D721Med (cell line): ENCODE results near the gene FBN1.

ENCODE experiments used
- DNase-seq: peaks from one replicate; pipeline ENCODE4 v3.0.0; 2011; ENCODE audit warnings: low spot score; ENCODE audit not compliant: insufficient read length
- FAIRE-seq: peaks from 2 replicates; lab custom pipeline; 2011; peaks lifted over from hg19 to GRCh38; lab: Jason Lieb, UNC
- CTCF ChIP-seq: IDR thresholded peaks from 2 replicates; pipeline ENCODE4 v1.5.1; 2012; ENCODE audit warnings: mild to moderate bottlenecking, control low read depth; ENCODE audit not compliant: insufficient read depth; ENCODE audit errors: missing control alignments

Gene FBN1

DNA sequence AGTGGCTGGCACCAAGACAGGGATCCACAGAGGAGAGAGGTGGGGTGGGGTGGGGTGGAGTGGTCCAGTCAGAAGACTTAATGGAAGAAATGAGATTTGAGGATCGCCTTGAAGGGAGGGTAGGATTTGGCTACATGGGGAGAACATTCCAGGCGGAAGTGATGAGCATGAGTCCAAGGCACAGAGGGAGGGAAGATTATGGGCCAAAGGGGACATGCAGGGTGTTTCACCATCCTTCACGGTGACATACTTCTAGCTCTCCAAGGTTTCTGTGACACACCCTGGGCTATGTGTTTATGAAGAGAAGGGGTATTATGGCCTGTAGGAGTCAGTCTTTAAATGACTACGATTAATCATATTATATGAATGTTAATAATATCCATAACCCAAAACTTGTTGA, 7.7 kb upstream of the FBN1 start:
- TF ChIP-seq CTCF, result no peak
- DNase-seq (no peak), FAIRE-seq (no peak)

DNA sequence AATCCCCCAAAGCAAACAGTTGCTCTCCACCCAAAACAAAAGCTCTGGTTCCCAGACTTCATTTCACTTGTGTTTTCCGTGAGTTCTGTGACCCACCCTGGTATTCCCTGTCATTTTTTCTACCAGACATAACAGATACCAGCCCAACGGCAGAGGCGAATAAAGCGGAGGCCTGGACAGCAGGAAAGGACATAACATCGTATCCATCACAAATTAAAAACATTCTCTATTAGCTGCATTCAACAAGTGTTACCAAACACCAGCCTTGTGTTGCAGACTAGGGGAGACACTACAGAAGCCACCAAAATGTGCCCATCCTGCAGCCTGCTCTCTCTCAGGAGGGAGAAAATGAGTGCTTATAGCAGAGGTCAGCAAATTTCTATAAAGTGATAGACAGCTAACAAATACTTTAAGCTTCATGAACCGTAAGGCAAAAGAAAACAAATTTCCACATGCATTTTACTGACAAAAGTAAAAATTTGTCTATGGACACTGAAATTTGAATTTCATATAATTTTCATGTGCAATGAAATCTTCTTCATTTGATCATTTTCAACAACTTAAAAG, 7.1 kb upstream of the FBN1 start:
- FAIRE-seq (no peak), DNase-seq (no peak)
- no peak for TF ChIP-seq CTCF

GRCh38 chr15:48650931-48651330, 5.4 kb upstream of the FBN1 start:
- DNase-seq (no peak), FAIRE-seq (no peak)
- TF ChIP-seq CTCF, result no peak

DNA sequence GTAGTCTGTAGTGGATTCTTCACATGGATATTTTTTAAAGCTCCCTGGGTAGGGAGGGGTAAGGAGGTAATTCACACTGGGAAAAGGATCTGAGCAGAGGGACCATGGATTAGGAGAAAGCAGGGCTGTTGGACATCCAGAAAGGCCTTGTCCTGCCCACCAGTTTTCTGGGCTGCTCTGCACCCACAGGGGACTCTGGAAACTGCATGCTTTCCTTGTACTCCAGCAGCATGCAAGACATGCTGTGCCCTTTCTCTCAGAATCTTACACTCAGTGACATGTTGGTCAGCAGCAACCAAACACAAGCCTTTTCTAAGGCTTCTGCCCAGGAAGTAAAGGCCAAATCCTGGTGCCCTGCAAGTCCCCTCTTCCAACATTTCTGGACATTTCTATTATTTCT, 2.5 kb upstream of the FBN1 start:
- no peak for TF ChIP-seq CTCF
- no peak for DNase-seq

DNA sequence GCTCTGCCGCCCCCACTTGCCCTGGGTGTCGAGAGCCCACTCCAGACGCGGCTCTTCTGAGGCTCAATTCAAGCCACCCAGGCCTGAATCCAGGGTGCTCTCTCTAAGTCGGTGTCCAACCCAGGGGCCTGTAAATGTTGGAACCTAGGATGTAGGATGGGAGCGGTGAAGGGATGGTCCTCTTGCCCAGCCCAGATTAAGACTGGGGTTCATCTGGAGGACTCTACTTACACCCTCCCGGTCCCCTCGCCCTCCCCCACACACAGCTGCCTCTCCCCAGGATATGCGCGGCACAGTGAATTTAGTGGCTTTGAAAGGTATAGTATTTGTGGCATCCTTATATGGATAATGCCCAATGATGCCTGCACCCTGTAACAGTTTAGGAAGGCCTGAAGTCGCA, 822 bp upstream of the FBN1 start:
- TF ChIP-seq CTCF, result no peak
- FAIRE-seq, result no peak
- DNase-seq, result no peak

More for the DNA sequence above, 2.5 kb upstream of the FBN1 start:
- FAIRE-seq, result no peak

GRCh38 chr15:48644827-48645557, 517 bp downstream of the FBN1 start:
- DNase-seq (peak; percentile 24), FAIRE-seq (no peak)
- TF ChIP-seq CTCF, result no peak

- no peak for TF ChIP-seq CTCF
- DNase-seq (no peak), FAIRE-seq (no peak)
Measured at GRCh38 chr15:48644467-48644826, 1.1 kb downstream of the FBN1 start.
